Activated CD8-positive, alpha-beta memory T cell treated with anti-CD3 and anti-CD28 coated beads for 1 hour (primary cell): ENCODE data around the gene CUTC.
A peak's percentile ranks its signal among the peaks of the same experiment; 100 is the strongest.
"Not testable (repeated sequence)": the region's sequence is repeated elsewhere in the genome, so short reads cannot be mapped to it uniquely, and the experiment has no call there.

ENCODE experiments used
- DNase-seq, 2 donors: peaks; one replicate each; pipeline ENCODE4 v3.0.0-alpha.2; 2020; ENCODE audit warnings: low read depth in 1 of 2; ENCODE audit errors: extremely low read depth in 1 of 2

Gene CUTC, protein sequence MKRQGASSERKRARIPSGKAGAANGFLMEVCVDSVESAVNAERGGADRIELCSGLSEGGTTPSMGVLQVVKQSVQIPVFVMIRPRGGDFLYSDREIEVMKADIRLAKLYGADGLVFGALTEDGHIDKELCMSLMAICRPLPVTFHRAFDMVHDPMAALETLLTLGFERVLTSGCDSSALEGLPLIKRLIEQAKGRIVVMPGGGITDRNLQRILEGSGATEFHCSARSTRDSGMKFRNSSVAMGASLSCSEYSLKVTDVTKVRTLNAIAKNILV

DNA sequence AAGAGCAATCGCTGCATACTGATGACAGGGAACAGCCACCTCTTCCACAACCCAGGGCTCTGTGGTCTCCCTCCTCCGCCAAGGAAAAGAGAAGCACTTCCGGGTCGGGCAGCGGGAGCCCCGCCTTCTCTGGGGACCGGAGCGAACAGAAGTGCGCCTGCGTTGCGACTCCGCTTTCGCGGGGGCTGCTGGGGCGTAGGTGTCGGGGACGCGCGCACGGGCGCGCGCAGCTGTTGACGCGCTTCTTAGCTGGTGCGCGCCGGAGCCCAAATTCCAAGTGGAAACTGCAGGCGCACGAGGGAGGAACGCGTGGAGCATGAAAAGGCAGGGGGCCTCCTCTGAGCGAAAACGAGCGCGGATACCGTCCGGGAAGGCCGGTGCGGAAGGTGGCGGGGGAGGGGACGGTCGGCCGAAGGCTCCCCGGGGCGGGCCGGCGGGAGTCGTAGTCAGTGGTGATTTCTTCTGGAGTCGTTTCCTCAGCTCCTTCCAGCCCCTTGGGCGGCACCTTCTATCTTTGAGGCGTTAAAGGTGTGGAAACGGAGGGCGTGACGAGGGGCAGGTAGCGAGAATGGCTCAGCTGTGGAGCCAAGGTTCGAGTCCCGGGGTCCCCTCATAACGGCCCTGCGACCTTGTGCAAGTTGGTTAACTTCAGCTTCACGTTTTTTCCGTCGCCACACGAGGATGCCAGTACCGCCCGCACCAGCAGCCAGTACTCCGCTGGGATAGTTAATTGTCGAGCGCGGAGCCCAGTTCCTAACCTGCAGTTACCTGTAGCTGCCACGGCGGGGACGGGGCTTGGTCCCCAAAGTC, at the start of gene CUTC, which contains the start of gene COX15:
Gene CUTC, plus strand, starts transcription at position 202 of the 810 bp plus-strand sequence. Its CDS starts 115 bp downstream, at position 317.
Gene COX15, minus strand, starts transcription at position 95 of the 810 bp plus-strand sequence. Its CDS starts 78 bp downstream, at position 17.
- DNase-seq = peak; percentile 86 to 90

DNA sequence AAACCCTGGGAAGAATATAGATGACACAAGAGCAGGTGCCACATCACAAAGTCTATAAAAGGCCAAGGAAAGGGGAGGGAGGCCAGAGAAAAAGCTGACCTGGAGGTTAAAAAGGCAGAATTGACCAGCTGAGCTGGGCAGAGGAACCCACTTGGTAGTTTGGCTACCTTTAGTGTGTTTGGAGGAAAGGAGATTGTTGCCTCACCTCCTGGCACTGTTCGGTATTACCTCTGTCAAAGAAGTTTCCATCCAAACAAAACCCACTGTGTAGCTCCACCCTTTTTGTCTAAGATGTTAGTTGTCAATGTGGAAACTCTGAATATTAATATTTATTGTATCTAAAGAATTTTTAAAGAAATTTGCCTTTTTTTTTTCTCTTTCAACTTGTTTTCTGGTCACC, 49.3 kb upstream of the CUTC start:
- DNase-seq = no peak

- DNase-seq = no peak
Observed at GRCh38 chr10:99685597-99685967, 46.5 kb upstream of the CUTC start.

DNA sequence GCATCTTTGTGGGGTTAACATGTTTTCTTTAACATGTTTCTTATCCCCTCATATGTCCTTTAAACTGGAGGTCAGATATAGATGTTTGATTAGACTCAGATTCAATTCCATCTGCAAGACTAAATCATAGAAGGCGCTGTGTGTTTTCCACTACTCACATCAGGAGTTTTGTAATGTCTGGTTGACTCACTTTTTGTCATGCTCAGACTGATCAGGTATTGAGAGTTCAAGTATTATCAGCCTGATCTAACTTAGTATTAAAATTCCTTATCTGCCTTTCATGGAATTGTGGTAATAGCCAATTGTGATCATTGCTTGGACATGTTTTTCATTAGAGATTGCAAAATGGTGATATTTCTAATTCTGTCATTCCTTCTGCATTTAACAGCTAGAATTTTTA, 42.6 kb upstream of the CUTC start:
- no peak for DNase-seq

DNA sequence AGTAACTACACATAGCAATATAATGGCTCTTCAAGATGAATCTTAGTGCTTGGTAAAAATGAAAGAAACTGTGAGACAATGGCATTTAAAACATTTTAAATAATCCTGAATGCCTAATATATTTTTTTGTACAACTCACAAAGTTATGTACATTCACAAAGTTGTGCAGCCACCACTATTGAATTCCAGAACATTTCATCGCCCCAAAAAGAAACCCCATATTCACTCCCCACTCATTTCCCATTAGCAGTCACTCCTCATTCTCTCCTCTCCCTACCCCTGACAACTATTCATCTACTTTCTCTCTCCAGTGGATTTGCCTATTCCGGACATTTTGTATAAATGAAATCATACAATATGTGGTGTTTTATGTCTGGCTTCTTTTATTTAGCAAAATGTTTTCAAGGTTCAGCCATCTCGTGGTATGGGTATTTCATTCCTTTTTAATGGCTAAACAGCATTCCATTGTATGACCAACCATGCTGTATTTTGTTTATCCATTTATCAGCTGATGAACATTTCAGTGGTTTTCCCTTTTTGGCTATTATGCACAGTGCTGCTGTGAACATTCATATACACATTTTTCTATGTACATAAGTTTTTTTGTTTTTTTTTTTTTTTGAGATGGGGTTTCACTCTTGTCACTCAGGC, 38.0 kb upstream of the CUTC start:
- no peak for DNase-seq

DNA sequence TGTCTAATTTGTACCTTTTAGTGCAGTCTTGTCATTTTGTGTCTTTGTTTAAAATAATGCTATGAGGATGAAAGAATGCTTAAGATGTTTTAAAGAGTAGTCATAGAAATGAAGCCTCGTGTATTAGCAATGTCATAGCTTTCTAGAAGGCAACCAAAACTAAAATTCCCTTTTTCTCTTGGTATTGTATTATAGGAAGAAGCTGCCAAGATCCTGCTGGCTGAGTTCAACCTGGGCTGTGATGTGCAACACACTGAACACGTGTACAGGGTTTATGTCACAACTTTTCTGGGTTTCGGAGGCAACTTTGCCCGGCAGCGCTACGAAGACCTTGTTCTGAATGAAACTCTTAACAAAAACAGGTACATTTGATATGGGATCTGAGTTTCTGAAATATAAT, 36.3 kb upstream of the CUTC start:
- DNase-seq = no peak

GRCh38 chr10:99698504-99699080, 33.4 kb upstream of the CUTC start:
- DNase-seq = no peak

DNA sequence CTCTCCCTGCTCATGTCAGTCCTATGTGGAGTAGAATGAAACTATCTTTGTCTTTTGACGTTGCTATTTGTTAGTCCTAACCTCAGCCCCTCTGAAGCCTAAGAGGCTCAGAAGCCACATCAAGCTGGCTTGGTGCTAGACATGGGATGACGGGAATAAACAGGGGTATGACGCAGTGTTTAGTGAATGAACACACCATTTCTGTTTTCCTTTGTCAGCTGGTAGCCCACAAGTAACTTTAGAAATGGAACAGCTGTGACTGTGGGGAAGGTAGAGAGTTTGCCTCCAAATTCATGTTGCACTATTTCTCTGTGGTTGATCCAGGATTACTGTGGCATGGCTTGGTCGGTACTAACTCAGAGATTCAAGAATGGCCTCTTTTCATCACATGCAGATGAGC, 31.4 kb upstream of the CUTC start:
- DNase-seq = no peak

DNA sequence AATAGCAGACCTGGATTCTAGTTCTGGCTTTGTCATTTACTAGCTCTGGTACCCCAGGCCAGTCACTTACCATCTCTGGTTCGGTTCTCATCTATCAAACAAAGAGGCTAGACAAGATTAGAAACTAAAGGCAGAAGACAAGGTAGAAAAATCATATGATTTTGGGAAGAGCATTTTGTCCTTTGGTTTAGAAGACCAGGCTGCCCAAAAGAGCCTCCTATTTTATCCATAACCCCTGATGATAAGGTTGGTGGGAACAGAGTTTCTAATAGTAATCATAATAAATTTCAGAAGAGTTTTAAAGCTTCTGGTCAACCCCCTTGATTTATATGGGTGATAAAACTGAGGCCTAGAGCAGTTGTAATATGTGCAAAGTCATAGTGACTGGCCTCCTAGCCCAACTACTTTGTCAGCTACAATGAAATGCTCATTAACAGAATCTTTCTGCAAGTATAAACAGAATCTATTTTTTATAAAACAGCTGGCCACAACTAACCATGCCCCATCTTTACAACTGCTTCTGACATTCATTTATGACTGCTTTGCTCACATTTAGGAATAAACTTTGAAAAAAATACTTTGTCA, 23.5 kb upstream of the CUTC start:
- no peak for DNase-seq

DNA sequence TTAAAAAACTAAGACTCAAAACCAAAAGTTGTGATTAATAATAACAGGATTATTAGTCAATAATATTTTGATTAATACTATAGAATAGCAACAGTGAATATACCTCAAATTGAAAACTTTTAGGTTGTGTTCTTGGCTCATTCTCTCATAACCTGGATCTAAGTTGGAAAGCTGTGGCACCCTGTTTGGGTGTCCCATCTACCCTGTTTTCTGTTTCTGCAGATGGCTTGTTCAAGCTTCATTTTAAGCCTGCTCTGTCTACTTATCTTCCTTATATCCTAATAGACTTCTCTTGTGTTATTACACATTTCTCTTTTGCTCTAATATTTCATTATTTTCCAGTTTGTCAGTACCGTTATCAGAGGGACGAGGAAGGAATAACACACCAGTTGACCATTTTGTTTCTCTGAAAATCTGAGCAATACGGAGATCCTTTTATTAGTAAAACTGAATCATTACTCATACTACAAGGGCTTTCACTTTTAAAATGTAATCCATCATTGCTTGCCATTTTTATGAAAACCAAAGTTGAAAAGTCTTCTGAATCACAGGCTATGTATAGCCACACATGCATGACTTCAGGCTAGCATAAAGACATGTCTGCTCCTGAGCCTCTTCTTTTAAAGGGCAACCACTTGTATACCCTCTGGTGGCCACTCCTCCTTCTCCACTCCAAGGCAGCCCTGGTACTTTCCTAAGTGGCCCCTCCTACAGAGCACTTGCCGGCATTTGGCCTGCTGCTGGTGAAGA, 22.4 kb upstream of the CUTC start:
- no peak for DNase-seq

DNA sequence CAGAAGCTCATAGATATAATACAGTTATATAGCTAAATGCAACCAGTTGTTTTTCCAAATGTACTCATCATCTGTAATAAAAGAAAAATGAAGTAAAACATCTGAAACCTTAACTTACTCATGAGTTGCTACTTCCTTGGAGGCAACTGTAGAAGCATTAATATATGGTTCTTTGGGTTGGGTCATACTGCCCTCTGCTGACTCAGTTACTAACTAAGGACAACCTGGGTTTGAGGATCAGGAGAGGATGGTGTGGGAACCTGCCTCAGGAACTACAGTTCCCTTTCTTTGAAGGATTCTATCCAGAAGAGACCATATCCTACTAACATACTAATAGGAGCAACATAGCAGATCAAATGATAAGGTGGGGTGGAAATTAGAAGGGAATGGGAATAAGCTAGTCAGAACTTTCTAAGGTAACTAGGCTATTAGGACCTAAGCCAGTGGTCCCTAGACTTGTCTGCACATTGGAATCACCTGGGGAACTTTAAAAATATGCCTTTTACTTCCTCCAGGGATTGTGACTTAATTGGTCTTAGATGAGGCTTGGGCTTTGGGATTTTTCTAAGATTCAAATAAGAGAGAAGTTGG, 20.8 kb upstream of the CUTC start:
- DNase-seq = no peak

DNA sequence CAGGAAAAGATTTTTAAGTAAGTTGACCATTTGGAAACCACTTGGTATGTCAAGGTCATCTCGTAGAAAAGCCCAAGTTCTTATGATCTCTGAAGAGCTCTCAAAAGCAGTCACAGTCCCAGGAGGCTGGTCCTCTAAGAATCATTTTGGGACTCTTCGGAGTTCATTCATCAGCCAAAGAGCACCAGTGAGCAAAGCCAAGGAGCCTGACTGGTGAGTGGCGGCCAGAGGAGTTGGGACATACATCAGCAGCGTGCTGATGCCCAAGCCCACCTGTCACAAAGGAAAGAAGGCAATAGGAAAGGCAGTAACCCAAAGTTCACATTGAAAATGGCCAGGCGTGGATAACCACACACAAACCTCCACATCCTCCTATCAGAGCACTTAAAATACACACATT, 17.6 kb upstream of the CUTC start:
- no peak for DNase-seq

DNA sequence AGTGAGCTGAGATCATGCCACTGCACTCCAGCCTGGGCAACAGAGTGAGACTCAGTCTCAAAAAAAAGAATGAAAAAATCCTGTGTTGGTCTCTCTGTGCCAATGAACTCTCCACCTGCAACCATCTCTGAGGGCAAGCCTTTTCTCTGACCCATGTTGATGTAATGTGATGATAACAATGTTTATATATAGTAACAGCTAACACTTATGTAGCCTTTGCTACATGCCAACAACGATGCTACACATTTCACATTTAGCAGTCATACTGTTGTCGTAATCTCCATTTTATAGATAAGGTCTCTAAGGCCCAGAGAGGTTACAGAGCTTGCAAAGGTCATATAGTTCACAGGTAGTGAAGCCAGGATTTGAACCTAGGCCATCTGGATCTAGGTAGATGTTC, 11.6 kb upstream of the CUTC start:
- DNase-seq = no peak

DNA sequence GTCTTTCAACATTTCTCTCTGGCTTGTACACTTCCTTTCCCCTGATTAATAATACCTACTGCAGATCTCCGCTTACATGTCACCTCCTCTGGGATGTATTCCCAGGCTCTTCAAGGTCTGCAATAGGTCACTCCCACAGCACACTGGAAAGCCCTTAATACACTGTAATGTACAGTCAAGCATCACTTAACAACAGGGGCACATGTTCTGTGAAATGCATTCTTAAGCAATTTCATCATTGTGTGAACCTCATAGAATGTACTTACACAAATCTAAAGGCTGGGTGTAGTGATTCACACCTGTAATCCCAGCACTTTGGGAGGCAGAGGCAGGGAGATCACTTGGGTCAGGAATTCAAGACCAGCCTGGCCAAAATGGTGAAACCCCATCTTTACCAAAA, 2.0 kb upstream of the CUTC start:
- DNase-seq = no peak

GRCh38 chr10:99731306-99732032, 565 bp upstream of the CUTC start:
- no peak for DNase-seq

DNA sequence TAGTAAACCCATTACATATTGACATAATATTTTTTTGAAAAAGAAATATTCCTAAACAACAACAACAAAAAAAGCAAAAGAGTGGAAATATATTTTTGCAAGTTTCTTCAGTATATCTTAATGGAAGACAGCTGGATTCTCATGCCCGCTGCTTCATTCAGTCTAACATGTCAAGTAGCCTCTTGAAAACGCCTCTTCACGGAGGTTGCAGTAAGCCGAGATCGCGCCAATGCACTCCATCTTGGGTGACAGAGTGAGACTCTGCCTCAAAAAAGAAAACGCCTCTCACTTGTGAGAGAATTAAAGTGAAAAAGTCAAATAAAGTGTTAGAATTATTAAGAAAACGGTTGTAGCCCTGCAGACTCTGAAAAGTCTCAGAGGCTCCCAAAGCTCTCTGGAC, 1.3 kb downstream of the CUTC start:
- no peak for DNase-seq

- DNase-seq = not testable (repeated sequence)
Observed at GRCh38 chr10:99734111-99734510, 2.1 kb downstream of the CUTC start.

DNA sequence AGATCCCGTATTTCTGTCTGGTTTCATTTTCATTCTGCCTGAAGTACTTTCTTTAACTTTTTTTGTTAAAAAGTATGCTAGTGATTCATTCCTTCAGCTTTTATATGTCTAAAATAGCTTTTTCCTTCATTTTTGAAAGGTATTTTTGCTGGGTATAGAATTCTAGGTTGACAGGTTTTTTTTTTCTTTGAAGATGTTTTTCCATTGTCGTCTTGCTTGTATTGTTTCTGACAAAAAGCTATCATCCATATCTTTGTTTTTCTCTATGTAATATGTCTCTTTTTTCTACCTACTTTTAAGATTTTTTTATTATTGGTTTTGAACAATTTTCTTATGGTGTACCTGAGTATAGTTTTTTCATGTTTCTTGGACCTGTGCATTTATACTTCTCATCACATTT, 8.2 kb downstream of the CUTC start:
- no peak for DNase-seq

GRCh38 chr10:99740933-99741559, 9.0 kb downstream of the CUTC start:
- DNase-seq = no peak
